GM21825 (cell line): ENCODE measurements around the gene SLC29A2.
"Not testable (repeated sequence)": the region's sequence is repeated elsewhere in the genome, so short reads cannot be mapped to it uniquely, and the experiment has no call there.

Experiments used
- ATAC-seq: cut with Tn5 transposase; IDR thresholded peaks from one replicate; pipeline ENCODE4 v1.9.1; 2021; ENCODE audit warnings: mild to moderate bottlenecking, moderate library complexity; ENCODE audit not compliant: unreplicated experiment

SLC29A2 gene

DNA sequence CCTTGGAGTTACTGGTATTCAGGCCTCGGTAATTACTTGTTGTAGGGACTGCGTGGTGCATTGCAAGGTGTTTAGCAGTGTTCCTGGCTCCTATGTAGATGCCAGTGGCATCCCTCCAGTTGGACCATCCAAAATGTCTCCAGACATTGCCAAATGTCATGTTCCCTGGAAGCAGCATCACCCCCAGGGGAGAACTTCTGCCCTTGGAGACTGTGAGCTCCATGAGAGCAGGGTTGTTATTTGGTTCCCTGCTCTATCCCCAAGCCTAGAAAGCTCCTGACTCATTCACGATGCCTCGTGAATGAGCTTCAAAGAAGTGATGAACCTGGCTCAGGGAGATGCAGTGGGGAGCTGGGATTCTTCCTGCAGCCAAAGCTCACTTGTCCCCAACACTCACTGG is 50.0 kb downstream of the SLC29A2 start:
- no peak for ATAC-seq

DNA sequence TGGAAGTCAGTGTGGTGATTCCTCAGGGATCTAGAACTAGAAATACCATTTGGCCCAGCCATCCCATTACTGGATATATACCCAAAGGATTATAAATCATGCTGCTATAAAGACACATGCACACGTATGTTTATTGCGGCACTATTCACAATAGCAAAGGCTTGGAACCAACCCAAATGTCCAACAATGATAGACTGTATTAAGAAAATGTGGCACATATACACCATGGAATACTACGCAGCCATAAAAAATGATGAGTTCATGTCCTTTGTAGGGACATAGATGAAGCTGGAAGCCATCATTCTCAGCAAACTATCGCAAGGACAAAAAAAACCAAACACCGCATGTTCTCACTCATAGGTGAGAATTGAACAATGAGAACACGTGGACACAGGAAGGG is 50.8 kb downstream of the SLC29A2 start:
- not testable (repeated sequence) for ATAC-seq

DNA sequence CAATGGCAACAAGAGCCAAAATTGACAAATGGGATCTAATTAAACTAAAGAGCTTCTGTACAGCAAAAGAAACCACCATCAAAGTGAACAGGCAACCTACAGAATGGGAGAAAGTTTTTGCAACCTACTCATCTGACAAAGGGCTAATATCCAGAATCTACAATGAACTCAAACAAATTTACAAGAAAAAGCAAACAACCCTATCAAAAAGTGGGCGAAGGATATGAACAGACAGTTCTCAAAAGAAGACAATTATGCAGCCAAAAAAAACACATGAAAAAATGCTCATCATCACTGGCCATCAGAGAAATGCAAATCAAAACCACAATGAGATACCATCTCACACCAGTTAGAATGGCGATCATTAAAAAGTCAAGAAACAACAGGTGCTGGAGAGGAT is 51.3 kb downstream of the SLC29A2 start:
- ATAC-seq: not testable (repeated sequence)

DNA sequence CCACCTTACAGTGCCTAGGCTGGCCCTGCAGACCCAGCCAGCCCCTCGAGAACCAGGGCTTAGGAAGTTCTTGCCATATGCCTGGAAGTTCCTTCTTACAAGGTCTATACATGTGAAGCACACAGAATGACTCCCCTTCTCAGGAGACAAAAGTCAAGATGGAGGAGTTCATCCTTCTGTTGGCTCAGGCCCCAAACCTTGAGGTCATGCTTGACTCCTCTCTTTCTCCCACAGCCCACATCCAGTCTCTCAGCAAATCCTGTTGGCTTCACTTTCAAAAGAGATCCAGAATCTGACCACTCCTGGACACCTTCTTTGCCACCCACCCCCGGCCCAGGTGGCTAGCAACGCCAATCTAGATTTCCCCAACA is 53.0 kb downstream of the SLC29A2 start:
- no peak for ATAC-seq

DNA sequence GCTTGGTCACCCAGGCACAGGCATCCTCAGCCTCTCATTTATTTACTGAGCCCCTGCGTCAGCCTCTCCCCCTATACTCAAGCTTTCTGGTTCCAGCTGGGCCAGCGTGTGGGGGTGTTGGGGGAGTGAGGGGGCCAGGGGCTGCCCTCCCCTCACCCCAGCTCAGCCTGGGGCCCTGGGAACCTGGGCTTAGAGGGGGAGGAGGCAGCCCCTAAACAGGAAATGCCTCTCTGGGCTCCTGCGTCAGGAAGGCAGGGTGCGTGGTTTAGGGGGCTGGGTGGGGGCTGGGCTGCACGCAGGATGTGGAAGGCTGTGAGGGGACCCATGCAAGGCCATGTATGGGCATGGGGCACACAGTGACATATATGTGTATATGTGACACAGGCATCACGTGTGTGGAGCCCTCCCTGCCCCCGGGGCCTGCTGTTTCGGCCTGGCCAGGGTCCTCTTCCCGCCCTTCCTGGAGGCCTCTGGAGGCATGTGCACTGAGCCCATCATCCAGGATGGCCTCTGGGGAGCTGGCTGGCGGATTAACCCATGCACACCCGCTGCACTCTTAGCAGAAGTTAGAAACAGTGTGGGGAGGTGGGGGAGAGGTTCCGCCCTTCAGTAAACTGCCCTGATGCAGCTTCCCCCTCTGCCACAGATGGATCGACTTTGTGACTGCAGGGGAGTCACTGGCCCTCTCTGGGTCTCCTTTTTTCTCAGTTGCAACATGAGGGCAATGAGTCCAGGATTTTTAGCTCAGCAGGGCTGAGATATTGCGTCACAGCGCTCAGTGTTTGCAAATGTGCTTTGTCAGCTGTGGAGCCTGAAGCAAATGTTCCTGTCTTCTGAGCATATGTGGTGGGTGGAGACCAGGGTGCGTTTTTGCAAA is 53.6 kb downstream of the SLC29A2 start:
- ATAC-seq: no peak

DNA sequence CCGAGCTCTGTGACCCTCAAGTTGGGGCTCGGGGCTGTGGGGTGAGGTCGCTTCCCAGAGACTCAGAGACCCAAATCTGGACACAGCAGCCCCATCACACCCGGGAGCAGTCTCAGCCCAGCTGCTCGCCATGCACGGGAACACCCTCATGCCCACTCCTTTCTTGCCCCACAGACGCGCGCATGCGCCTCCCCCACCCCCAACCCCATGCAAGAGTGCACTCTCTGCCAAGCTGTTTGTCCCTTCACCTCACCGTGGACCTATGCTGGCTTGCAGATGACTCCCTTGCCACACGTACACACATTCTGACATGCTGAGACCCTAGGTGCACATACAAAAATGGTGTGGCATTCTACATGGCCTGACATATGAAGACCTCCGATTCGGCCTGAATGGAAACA is 54.2 kb downstream of the SLC29A2 start:
- no peak for ATAC-seq

DNA sequence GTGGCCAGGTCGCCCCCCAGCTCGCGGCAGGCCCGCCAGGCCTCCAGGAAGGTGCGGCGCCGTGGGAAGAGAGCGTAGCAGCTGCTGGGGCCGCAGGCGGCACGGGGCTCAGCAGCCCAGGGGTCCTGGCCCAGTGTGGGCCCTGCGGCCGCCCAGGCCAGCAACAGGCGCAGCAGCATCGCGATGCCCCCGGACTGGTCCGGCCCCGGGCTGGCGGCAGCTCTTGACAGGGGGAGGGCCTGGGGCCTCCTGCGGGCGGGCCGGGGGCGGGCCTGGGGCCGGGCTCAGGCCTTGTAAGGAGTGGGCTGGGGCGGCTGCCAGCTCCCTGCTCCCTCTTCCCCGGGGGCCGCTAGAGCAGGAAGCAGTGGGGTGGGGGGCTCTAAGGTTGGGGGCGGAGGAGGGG is 54.7 kb downstream of the SLC29A2 start, which contains the start of gene CD248:
Gene CD248 (minus strand): TSS at position 196 of the 403 bp plus-strand sequence. CDS start 17 bp downstream, at position 179.
- no peak for ATAC-seq

DNA sequence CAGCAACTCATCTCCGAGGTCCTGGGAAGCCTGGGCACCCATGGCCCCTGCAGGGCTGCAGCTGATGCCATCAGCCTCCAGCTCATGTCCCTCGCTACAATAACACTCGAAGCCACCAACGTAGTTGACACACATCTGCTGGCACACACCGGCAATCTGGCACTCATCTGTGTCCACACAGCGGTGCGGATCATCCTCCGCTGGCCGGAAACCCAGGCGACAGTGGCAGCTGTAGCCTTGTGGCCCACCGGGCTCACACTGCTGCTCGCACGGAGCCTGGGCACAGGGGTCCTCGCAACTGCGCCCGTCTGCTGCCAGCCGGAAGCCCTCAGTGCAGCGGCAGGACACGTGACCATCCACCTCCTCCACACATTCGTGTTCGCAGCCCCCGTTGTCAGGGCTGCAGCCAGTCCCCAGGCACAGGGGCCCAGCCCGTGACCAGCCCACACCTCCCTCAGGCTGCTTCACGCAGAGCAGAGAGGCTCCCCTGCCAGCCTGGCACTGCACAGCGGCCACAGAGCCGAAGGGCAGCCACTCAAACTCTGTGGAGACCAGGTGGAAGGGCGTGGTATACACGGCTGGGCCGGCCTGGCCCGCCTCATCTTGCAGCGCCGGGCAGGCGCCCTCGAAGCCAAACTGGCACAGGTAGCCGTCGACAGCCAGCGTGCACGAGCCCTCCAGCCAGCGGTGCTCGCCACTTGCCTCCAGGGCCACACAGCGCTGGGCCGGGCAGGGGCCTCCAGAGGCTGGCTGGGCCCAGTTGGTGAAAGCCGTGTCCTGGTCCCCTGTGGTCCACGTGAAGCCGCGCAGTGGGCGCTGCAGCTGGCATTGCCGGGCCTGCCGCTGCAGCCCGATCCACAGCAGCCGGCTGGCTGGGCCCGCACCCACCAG is 55.4 kb downstream of the SLC29A2 start:
- no peak for ATAC-seq

DNA sequence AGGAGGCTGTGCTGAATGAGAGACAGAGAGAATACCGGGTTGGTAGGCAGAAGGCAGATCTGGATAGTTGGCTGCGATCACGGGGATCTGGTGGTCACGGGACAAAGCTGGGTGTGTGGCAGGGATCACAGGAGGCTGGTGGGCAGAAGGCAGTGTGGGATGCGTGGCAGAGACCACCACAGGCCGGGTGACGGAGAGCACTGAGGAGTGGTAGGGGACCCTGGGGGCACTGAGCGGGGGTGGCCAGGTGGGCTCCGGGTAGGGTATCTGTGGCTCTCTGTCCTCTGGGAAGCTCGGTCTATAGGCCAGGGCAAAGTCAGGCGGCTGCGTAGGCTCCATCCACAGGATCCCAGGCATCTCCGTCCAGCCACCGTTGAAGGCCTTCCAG is 56.1 kb downstream of the SLC29A2 start:
- ATAC-seq: no peak

DNA sequence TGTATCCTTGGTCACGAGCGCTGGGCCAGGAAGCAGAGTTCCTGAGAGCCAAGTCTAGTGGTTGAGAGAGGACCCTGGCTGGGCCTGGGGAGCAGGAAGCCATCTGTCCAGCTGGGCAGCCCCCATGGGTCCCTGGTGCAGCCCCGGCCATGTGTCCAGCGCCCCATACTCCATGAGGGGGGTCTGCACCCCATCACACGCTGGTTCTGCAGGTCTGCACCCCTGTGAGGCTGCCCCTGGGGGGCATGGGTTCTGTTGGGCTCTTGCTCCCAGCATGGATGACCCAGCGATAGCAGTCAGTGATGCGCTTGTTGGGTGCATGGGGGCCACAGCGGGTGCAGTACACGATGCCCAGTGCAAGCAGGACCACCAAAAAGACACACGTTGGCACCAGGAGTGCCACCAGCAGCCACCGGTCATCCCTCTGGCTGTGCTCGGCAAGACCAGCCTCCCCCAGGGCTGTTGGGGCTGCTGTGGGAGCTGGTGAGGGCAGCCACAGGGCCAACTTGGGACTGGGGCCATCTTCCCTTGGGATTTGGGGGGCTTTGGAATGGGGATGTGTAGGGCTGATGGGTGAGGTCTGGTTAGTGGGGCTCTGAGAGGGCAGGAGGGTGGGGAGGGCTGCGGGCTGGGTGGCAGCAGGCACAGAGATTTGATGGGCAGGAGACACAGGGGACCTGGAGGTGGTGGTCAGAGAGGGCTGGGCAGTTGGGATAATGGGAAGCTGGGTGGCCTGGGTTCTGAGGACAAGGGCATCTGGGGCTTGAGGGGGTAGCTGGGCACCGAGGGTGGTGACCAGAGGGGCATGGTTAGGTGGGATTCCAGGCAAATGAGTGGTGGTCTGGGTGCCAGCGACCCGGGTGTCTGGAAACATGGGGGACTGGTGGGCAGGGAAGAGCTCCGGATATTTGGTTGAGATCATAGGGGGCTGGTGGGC is 56.7 kb downstream of the SLC29A2 start:
- no peak for ATAC-seq

DNA sequence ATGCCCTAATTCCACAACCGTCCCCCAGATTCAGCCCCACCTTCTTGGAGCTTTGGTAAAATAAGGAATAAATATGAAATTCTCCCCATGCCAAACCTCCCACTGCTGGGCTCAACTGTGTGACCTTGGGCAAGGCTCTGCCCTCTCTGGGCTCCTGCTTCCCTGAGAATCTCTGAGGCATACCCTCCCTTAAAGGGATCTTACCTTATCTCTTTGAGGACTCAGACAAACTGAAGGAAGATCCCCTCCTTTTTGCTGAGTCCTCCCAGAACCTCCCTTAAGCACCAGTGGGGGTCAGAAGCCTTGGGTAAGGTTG is 57.4 kb downstream of the SLC29A2 start:
- no peak for ATAC-seq

DNA sequence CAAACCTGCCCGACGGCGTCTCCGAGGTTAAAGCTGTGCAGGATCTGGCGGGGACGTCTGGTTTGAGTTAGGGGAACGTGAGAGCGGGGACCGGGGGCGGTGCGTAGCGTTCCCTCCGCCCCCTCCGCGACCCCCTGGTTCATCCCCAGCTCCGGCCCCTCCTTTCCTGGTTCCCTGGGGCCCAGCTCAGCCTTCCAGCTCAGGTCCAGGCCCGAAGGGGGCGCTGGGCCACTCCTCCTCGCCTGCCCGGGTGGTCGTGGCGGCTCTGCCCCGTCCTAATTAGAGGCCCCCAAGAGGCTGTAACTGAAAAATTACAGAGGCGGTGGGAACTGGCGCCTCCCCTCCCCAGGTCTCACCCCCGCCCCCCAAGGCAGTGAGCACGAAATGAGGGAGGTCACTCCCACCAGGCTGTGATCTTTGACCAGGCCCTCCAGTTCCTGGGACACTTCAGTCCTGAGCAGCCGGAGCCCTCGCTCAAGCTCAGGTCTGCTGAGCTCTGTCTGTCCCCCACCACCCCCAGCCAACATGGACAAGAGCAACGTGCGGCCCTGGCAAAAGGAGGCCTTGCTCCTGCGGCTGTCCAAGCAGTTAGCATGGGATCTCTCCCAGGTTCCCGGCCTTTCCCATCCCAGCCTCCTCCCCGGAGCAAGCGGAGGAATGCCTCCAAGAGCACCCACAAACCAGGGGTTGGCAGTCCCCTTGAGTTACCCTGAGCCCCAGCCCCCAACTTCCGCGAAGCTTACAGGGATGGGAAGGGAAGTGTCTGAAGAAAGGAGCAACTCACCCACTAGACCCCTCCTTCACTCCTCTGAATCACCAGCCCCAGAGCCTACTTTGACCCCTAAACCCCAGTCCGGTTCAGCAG is 58.0 kb downstream of the SLC29A2 start:
- no peak for ATAC-seq

DNA sequence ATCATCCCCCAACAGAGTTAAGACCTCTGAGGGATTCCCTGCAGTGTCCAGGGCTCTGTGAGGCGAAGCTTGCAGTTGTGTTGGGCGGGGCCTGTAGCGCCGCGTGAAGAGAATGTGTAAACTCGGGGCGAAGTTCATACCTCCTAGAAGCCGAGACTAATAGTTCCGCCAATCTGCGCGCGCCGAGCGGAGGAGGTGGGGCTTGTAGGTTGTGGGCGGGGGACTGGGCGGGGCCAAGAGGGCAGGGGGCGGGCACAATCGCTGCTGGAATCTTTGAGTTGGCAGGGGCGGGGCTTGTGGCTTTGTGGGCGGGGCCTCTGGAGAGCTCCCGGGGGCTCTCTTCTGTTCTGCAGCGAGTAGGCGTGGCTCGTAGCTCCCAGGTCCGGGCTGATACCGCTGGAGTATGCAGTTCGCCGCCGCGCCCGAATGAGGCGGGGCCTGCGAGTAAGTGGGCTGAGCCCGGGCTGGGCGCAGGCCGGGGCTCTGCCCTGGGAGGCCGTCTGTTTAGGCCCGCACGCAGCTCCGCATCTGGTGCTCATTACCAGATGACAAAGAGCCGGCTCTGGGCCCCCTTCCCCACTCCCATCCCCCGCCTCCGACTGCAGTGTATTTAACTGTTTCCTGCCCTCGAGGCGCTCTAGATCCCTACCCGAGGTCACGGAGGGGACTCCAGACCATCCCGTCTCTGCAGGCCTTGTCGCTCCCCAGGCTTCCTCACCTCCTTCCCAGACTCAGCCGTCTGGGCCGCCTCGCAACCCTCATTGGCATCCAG is 58.8 kb downstream of the SLC29A2 start:
- ATAC-seq: peak; percentile 61
